Muscle layer of colon (tissue), 2 donors: ENCODE data around the gene LMNTD1.

ENCODE experiments used
- H3K27ac ChIP-seq: one replicate; pipeline ENCODE4 v1.7.0; 2013; ENCODE audit warnings: low read depth, mild to moderate bottlenecking, low read length, moderate library complexity
- H3K27me3 ChIP-seq, 2 donors: one replicate each; pipeline ENCODE4 v1.7.0; 2013; ENCODE audit warnings: low read length in 2 of 2, mild to moderate bottlenecking in 2 of 2; ENCODE audit not compliant: insufficient read depth in 2 of 2, control insufficient read depth in 1 of 2
- H3K36me3 ChIP-seq: one replicate; pipeline ENCODE4 v1.7.0; 2013; ENCODE audit warnings: mild to moderate bottlenecking, low read length; ENCODE audit not compliant: insufficient read depth
- H3K4me1 ChIP-seq: one replicate; pipeline ENCODE4 v1.7.0; 2013; ENCODE audit warnings: mild to moderate bottlenecking, low read length; ENCODE audit not compliant: insufficient read depth
- H3K4me3 ChIP-seq, 2 donors: one replicate each; pipeline ENCODE4 v1.7.0; 2013; ENCODE audit warnings: low read length in 2 of 2, low read depth in 1 of 2, mild to moderate bottlenecking in 1 of 2, moderate library complexity in 1 of 2
- H3K9ac ChIP-seq: one replicate; pipeline ENCODE4 v1.7.0; 2013; ENCODE audit warnings: low read length
- H3K9me3 ChIP-seq: one replicate; pipeline ENCODE4 v1.7.0; 2013; ENCODE audit warnings: mild to moderate bottlenecking, low read length
- donor health status: abdominal sarcoma.
- donor health status: Adenocarcinoma of cecum.

Gene LMNTD1

DNA sequence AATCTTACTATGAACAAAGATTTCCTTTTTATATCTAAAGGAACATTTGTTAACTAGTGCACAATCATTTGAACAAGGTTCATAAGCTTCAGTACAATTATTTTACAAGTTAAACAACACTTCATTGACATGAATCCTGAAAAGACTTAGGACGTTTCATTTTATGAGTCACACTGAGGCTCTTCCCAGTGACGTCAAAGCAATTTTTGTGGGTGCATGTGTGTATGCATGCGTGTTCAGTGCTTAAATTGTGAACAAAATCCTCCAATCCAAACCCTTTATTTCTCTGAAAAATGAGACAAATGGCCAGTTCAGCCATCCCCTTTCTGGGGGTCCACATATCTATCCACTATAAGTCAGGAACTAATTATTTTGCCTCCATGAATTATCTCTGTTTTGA, 2.9 kb downstream of the LMNTD1 start:
- H3K9me3 ChIP-seq = no peaks in the 10 kb centered on the region
- no peak overlapping the region for H3K4me3 ChIP-seq
- H3K36me3 ChIP-seq = no peaks in the 10 kb centered on the region
- H3K9ac ChIP-seq = no peak overlapping the region
- H3K27me3 ChIP-seq = no peaks in the 10 kb centered on the region
- H3K27ac ChIP-seq = no peak overlapping the region
- no peaks in the 10 kb centered on the region for H3K4me1 ChIP-seq

DNA sequence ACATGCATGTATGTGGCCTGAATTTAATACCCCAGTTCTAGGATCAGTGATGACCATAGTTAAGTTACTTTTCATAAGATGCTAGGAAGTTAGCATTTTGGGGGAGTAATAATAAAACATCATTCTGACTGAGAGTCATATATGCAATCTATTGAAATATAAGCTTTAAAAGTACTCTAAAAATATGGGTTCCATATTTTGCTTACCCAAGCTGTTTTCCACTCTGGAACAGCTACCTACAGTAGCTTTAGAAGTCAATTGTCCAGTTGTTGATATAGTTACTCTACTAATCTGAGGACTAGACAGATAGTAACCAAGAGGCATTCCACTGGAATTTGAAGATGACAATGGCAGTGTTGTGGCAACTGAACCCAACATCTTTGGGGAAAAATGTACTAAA, 4.0 kb downstream of the LMNTD1 start:
- Histone ChIP-seq H3K27me3 (no peaks in the 10 kb centered on the region), H3K36me3 (no peaks in the 10 kb centered on the region), H3K9me3 (no peaks in the 10 kb centered on the region), H3K4me3 (no peak overlapping the region), H3K27ac (no peak overlapping the region), H3K9ac (no peak overlapping the region), H3K4me1 (no peaks in the 10 kb centered on the region)

DNA sequence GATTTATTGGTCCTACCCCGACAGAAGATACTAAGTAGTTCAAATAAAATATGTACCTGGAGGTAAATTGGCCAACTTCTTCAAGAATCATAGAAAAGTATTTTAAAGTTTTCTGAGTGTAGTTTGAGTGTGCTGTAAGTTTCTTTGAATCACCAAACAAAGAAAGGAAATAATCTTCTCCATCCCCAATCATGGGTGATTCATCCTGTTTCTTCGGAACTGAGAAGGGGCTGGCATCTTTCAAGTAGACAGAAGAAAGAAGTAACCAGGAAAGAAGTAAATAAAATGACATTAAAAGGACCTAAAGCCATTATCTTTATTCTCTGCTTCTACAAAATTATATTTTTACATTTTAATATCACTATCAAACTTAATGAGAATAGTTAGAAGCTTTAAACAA, 6.8 kb downstream of the LMNTD1 start:
- Histone ChIP-seq H3K9ac (no peak overlapping the region), H3K4me3 (no peak overlapping the region), H3K27me3 (no peaks in the 10 kb centered on the region), H3K36me3 (no peaks in the 10 kb centered on the region), H3K27ac (no peak overlapping the region), H3K4me1 (no peaks in the 10 kb centered on the region), H3K9me3 (no peaks in the 10 kb centered on the region)

- H3K9ac ChIP-seq = no peak overlapping the region
- H3K27me3 ChIP-seq = no peaks in the 10 kb centered on the region
- H3K36me3 ChIP-seq = no peaks in the 10 kb centered on the region
- no peak overlapping the region for H3K27ac ChIP-seq
- H3K4me3 ChIP-seq = no peak overlapping the region
- H3K9me3 ChIP-seq = no peaks in the 10 kb centered on the region
- no peaks in the 10 kb centered on the region for H3K4me1 ChIP-seq
Measured at GRCh38 chr12:25533150-25533549, 19.9 kb downstream of the LMNTD1 start.

GRCh38 chr12:25531502-25532052, 21.5 kb downstream of the LMNTD1 start:
- H3K27me3 ChIP-seq = no peaks in the 10 kb centered on the region
- H3K27ac ChIP-seq = no peak overlapping the region
- no peak overlapping the region for H3K4me3 ChIP-seq

GRCh38 chr12:25529738-25530137, 23.3 kb downstream of the LMNTD1 start:
- no peak overlapping the region for H3K9ac ChIP-seq
- H3K27ac ChIP-seq = no peak overlapping the region
- no peak overlapping the region for H3K4me3 ChIP-seq
- no peaks in the 10 kb centered on the region for H3K9me3 ChIP-seq
- no peaks in the 10 kb centered on the region for H3K4me1 ChIP-seq
- no peaks in the 10 kb centered on the region for H3K27me3 ChIP-seq
- no peaks in the 10 kb centered on the region for H3K36me3 ChIP-seq

More at GRCh38 chr12:25531502-25532052, 21.5 kb downstream of the LMNTD1 start:
- Histone ChIP-seq H3K4me1 (no peaks in the 10 kb centered on the region), H3K36me3 (no peaks in the 10 kb centered on the region), H3K9me3 (no peaks in the 10 kb centered on the region), H3K9ac (no peak overlapping the region)

GRCh38 chr12:25526778-25527177, 26.3 kb downstream of the LMNTD1 start:
- H3K9ac ChIP-seq = no peak overlapping the region
- no peaks in the 10 kb centered on the region for H3K4me1 ChIP-seq
- H3K36me3 ChIP-seq = no peaks in the 10 kb centered on the region
- no peak overlapping the region for H3K27ac ChIP-seq
- no peak overlapping the region for H3K4me3 ChIP-seq
- no peaks in the 10 kb centered on the region for H3K9me3 ChIP-seq
- no peaks in the 10 kb centered on the region for H3K27me3 ChIP-seq

DNA sequence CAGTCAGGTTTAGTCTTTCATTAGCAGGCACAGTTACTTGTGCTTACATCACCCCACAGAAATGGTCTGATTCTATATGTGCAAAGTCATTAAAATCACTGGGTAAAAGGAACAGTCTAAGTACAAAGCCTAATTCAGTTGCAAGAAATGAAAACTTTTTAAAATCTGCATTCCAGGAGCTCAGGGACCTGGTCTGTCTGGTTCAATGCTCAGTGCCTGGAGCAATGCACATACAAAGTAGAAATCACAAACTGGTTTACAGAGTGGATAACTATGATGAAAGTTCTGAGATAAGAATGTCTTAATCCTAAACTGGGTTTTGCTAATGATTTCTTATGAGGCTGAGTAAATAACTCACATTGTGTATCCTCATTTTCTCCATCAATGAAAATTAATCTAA, 28.7 kb downstream of the LMNTD1 start:
- H3K27me3 ChIP-seq = no peaks in the 10 kb centered on the region
- H3K36me3 ChIP-seq = no peaks in the 10 kb centered on the region
- H3K4me3 ChIP-seq = no peak overlapping the region
- no peaks in the 10 kb centered on the region for H3K9me3 ChIP-seq
- H3K4me1 ChIP-seq = no peaks in the 10 kb centered on the region
- no peak overlapping the region for H3K9ac ChIP-seq
- no peak overlapping the region for H3K27ac ChIP-seq

DNA sequence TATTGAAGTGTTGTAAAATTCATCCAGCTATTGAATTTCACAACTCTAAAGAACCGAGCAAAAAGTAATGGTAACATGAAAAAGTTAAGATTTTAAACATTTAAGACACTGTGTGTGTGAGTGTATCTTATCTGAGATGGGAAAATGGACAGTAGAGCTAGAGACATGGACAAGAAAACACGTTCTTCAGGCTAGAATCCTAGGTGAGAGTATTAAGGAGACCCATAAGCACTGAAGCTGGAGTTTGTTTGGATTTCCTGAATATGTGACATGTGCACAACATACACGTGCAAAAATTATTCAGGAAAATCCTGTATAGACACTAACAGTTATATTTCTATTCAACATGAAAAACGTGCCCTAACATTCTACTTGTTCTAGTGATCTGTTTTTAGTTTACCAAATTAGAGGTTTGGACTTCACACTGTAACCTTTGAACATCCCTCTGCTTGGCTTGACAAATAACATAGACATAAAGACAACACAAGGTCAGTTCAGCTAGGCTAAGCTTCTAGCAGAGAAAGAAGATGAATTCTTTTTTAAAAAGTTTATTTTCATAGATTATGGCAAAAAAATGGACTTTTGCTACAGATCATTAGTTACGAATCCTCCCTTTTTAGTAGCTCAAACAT, 31.3 kb downstream of the LMNTD1 start:
- no peaks in the 10 kb centered on the region for H3K27me3 ChIP-seq
- H3K27ac ChIP-seq = no peak overlapping the region
- no peak overlapping the region for H3K4me3 ChIP-seq
- H3K9me3 ChIP-seq = no peaks in the 10 kb centered on the region
- H3K9ac ChIP-seq = no peak overlapping the region
- no peaks in the 10 kb centered on the region for H3K36me3 ChIP-seq
- H3K4me1 ChIP-seq = no peaks in the 10 kb centered on the region

GRCh38 chr12:25518512-25518911, 34.6 kb downstream of the LMNTD1 start:
- no peak overlapping the region for H3K9ac ChIP-seq
- no peaks in the 10 kb centered on the region for H3K4me1 ChIP-seq
- no peaks in the 10 kb centered on the region for H3K27me3 ChIP-seq
- no peaks in the 10 kb centered on the region for H3K36me3 ChIP-seq
- no peaks in the 10 kb centered on the region for H3K9me3 ChIP-seq
- no peak overlapping the region for H3K4me3 ChIP-seq
- no peak overlapping the region for H3K27ac ChIP-seq

DNA sequence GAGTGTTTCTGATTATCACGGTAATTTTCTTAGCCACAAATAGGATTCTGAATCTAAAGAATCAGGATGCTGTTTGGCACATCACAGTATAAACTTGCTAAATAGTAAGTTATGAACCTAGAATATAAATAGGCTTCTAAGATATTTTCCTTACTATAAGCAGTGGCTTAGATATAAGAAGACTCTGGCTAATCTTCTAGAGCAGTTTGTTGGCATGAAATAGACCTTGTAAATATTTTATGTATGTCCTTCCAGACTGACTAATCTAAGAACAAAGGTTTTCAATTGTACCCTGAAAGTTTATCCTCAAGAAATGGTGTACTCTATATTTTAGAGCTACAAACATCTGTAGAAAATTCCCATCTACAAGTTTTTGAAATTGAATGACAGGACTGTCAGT, 48.3 kb downstream of the LMNTD1 start:
- Histone ChIP-seq H3K4me3 (no peak overlapping the region), H3K36me3 (no peaks in the 10 kb centered on the region), H3K9me3 (no peaks in the 10 kb centered on the region), H3K4me1 (no peaks in the 10 kb centered on the region), H3K9ac (no peak overlapping the region), H3K27ac (no peak overlapping the region), H3K27me3 (no peaks in the 10 kb centered on the region)

- no peaks in the 10 kb centered on the region for H3K9me3 ChIP-seq
- H3K4me3 ChIP-seq = no peak overlapping the region
- no peaks in the 10 kb centered on the region for H3K4me1 ChIP-seq
- no peaks in the 10 kb centered on the region for H3K36me3 ChIP-seq
- H3K27ac ChIP-seq = no peak overlapping the region
- no peaks in the 10 kb centered on the region for H3K27me3 ChIP-seq
- H3K9ac ChIP-seq = no peak overlapping the region
Measured at GRCh38 chr12:25503666-25504065, 49.4 kb downstream of the LMNTD1 start.
